Measurements from ENCODE around the gene C14orf132. TPM values are rescaled to one million over a fixed set of nuclear protein-coding genes. Genes with fewer than 3 reads are reported as not detected.

Gene C14orf132
- total RNA-seq, 4 donors from 2014 or later = 3.0 to 13.5 (median 3.9) TPM

- 92% methylated on average over 3 of the region's 4 CpGs; no CpG with 5 or more reads in 1 of the 2 donors for WGBS, 2 donors
- TF ChIP-seq CTCF (IDR thresholded peaks at IDR 0.05) = no peak
- Histone ChIP-seq H3K4me3 (no peak overlapping the region), H3K36me3 (peaks cover 0 to 33% (median 3%) of the 10 kb centered on the region in 3 donors), H3K27me3 (no peaks in the 10 kb centered on the region), H3K27ac (no peak overlapping the region), H3K9me3 (no peaks in the 10 kb centered on the region), H3K4me1 (peaks cover 0 to 31% (median 0%) of the 10 kb centered on the region in 3 donors)
- intact Hi-C loops (cut with DNase I) = no loop called here
- DNase-seq = no peak
Observed at GRCh38 chr14:96084796-96085195, 45.6 kb downstream of the C14orf132 start.

- WGBS, 2 donors = 31 to 59% methylated on average over 8 of the region's 8 CpGs
- no peaks in the 10 kb centered on the region for H3K9me3 ChIP-seq
- no peak overlapping the region for H3K27ac ChIP-seq
- peaks cover 0 to 34% (median 3%) of the 10 kb centered on the region in 3 donors for H3K36me3 ChIP-seq
- no peak for DNase-seq
- H3K4me1 ChIP-seq = peaks cover 0 to 32% (median 0%) of the 10 kb centered on the region in 3 donors
- intact Hi-C loops (cut with DNase I) = no loop called here
- TF ChIP-seq POLR2A (IDR thresholded peaks at IDR 0.05) (no peak), CTCF (IDR thresholded peaks at IDR 0.05) (no peak)
- no peak overlapping the region for H3K4me3 ChIP-seq
- H3K27me3 ChIP-seq = no peaks in the 10 kb centered on the region
Observed at GRCh38 chr14:96085369-96085768, 46.2 kb downstream of the C14orf132 start.

GRCh38 chr14:96086032-96086431 lies 46.9 kb downstream of the C14orf132 start:
- Histone ChIP-seq H3K27me3 (no peaks in the 10 kb centered on the region), H3K4me1 (peaks cover 0 to 39% (median 5%) of the 10 kb centered on the region in 3 donors), H3K27ac (no peak overlapping the region), H3K36me3 (peaks cover 0 to 34% (median 3%) of the 10 kb centered on the region in 3 donors), H3K4me3 (no peak overlapping the region), H3K9me3 (no peaks in the 10 kb centered on the region)
- intact Hi-C loops (cut with DNase I) = no loop called here
- WGBS, 2 donors = 40 to 49% methylated on average over 3 of the region's 3 CpGs
- no peak for DNase-seq
- no peak for TF ChIP-seq CTCF (IDR thresholded peaks at IDR 0.05)
- TF ChIP-seq POLR2A (IDR thresholded peaks at IDR 0.05) = no peak

GRCh38 chr14:96086574-96087077 lies 47.5 kb downstream of the C14orf132 start:
- Histone ChIP-seq H3K27ac (no peak overlapping the region), H3K9me3 (no peaks in the 10 kb centered on the region), H3K27me3 (no peaks in the 10 kb centered on the region), H3K4me1 (peaks cover 0 to 44% (median 5%) of the 10 kb centered on the region in 3 donors), H3K36me3 (peaks cover 0 to 34% (median 3%) of the 10 kb centered on the region in 3 donors), H3K4me3 (no peak overlapping the region)
- intact Hi-C loops (cut with DNase I) = no loop called here
- no peak for DNase-seq
- no peak for TF ChIP-seq POLR2A (IDR thresholded peaks at IDR 0.05)
- TF ChIP-seq CTCF (IDR thresholded peaks at IDR 0.05) = no peak
- WGBS, 2 donors = 90 to 100% methylated on average over 1 to 16 of the region's 18 CpGs

GRCh38 chr14:96088074-96088473 lies 48.9 kb downstream of the C14orf132 start:
- Histone ChIP-seq H3K4me1 (peaks cover 0 to 43% (median 5%) of the 10 kb centered on the region in 3 donors), H3K4me3 (no peak overlapping the region), H3K27ac (no peak overlapping the region), H3K27me3 (no peaks in the 10 kb centered on the region), H3K9me3 (no peaks in the 10 kb centered on the region), H3K36me3 (peaks cover 0 to 34% (median 3%) of the 10 kb centered on the region in 3 donors)
- 76 to 82% methylated on average over 7 of the region's 7 CpGs for WGBS, 2 donors
- intact Hi-C loops (cut with DNase I) = no loop called here
- no peak for DNase-seq
- TF ChIP-seq CTCF (IDR thresholded peaks at IDR 0.05) = no peak
- TF ChIP-seq POLR2A (IDR thresholded peaks at IDR 0.05) = no peak

All from esophagus squamous epithelium (tissue), 5 donors.